ENCODE measurements around the gene CDS1.
"Not testable (repeated sequence)": the region's sequence is repeated elsewhere in the genome, so short reads cannot be mapped to it uniquely, and the experiment has no call there.

Gene CDS1

DNA sequence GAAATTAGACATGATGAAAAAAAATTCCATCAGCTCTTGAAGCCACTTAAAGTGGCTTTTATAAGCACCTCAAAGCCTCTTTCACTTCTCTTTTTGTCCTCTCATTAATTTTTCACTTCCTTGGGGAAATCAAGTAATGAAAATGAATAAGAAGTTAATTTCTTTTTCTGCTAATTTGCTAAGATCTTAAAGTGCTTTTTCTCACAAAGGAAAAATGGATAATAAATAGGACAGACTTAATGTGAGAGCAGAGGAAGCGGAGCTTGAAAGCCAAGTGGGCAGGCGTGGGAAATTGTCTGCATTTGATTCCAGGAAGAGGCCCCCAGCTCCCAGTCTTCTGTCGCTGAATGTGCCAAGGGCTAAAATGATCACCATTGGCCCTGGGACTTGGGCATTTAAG, 28.6 kb downstream of the CDS1 start:
- no peak for DNase-seq (ENCODE audit: low spot score)

- no peak for DNase-seq (ENCODE audit: low spot score)
These were observed 32.0 kb downstream of the CDS1 start for GRCh38 chr4:84614891-84615290.

DNA sequence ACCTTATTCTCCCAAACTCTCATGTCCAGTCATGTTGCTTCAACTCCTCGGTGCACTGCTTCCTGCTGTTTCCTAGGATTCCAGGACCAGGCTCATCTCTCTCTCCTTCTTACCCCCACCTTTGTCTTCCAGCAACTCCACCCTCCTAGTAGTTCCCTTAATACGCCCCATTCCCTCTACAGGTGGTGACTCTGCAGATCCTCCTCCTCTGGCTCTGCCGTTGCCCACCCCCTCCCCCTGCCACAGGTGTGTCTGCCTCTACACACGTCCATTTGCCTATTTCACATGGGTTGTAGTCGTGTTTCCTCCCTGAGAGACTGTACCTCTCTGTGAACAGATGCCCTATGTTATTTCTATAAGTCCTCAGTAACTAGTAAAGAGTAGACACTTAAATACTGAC, 32.4 kb downstream of the CDS1 start:
- DNase-seq (ENCODE audit: low spot score), result no peak

DNA sequence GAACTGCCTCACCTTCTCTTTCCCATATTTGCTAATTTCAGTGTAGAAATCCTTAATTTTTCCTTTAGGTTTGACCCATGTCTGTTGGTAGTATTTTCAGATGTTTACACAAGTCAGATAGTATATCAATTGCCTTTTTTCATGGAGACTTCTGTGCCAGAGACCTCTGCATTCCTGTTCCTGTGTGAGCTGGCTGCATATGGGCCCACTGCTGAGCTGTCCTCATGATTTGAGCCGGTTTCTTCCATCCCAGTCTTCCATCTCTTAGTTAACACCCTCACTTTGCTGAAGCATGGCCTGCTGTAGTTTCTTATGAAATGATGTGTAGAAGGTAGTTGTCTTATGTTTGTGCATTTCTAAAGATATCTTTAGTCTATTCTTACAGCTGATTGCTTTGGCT, 40.0 kb downstream of the CDS1 start:
- DNase-seq (ENCODE audit: low spot score), result no peak

GRCh38 chr4:84623661-84624060, 40.7 kb downstream of the CDS1 start:
- DNase-seq (ENCODE audit: low spot score), result no peak

- DNase-seq (ENCODE audit: low spot score), result no peak
These were observed 43.7 kb downstream of the CDS1 start for GRCh38 chr4:84626673-84627072.

GRCh38 chr4:84631573-84631972, 48.6 kb downstream of the CDS1 start:
- no peak for DNase-seq (ENCODE audit: low spot score)

GRCh38 chr4:84632092-84632491, 49.2 kb downstream of the CDS1 start:
- DNase-seq (ENCODE audit: low spot score), result peak; percentile 5

DNA sequence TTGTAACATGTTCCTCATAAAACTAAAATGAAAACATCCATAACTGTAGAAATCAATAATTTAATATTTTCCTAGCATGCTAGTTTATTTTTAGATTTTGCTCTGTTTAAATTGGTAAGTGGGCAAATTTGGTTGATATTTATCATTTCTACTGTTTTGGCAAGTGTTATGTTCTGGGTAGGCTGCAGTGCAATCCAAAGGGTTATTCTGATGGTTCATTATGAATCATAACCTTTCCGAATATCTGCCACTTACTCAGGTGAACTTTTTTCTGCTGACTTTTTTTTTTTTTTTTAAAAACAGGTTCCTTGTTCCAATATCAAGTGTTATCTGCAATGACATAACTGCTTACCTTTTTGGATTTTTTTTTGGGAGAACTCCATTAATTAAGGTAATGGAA, 52.0 kb downstream of the CDS1 start:
- DNase-seq (ENCODE audit: low spot score), result no peak

DNA sequence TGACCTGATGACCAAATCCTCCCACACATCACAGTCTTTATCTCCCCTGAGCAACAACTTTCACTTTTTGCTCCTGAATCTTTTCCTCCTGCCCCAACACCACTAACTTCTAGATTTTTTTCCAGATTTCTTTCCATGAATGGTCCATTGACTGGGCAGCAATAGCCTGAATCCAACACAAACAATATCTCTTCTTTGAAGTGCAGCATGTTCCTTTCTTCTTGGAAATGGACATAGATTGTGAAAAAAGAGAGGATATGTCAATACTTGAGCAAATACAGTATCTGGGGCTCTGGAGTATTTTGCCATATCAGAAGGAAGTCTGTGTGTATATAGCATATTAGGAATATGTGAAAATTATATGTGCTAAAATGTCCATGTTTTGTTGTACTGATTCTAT, 55.2 kb downstream of the CDS1 start:
- DNase-seq (ENCODE audit: low spot score), result no peak

DNA sequence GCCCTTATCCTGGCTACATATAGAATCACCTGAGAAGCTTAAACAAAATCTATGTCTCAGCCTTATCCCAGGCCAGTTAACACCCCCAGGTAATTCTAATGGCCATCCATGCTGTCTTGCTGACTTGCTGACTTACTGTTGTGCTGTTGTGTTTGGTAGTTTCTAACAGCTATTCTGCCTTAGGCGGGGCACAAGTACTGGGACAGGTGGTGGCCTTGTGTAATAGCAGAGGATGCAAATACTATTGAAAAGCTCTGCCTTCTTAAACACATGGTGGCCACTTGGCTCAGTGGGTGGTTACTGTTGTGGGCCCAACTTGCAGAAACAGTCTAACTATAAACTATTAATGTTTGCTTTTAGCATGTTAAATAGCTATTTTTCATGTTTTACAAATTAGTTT, 56.2 kb downstream of the CDS1 start:
- DNase-seq (ENCODE audit: low spot score), result no peak

DNA sequence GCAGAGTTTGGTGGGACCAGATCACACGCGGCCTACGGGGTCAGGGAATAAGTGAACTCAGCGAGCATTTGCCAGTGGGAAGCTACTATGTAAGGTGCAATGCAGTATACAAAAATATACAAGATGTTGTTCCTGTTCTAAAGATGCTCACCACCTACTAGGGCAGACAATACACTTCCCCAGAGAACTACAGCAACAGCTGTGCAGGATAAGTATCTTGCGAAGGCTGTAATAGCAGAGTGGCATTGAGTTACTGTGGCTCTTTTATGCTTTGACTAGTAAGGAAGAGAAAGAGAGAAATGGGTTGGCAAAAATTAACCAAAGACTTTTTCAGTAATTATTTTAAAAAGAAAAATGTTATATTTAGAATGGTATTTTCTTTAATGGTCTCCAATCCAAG, 61.2 kb downstream of the CDS1 start:
- DNase-seq (ENCODE audit: low spot score), result no peak

GRCh38 chr4:84647312-84647884, 64.5 kb downstream of the CDS1 start:
- DNase-seq (ENCODE audit: low spot score), result no peak

DNA sequence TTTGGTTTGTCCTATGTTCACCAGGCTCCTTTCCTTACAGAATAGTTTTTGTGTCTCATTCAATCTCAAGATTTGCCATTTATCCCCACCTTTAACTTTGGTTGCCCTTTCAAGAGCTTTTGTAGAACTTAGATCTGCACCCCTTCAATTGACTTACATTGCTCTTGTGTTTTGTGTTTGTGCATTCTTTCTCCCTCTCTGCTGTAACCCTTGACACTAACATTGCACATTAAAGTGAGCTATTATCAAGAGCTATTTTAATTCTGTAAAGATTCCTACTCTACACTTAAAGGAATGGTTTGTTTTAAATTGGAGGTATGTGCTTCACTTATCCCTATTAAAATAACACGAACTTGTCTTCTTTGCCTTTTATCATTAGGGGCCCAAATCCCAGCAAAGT, 65.3 kb downstream of the CDS1 start:
- no peak for DNase-seq (ENCODE audit: low spot score)

DNA sequence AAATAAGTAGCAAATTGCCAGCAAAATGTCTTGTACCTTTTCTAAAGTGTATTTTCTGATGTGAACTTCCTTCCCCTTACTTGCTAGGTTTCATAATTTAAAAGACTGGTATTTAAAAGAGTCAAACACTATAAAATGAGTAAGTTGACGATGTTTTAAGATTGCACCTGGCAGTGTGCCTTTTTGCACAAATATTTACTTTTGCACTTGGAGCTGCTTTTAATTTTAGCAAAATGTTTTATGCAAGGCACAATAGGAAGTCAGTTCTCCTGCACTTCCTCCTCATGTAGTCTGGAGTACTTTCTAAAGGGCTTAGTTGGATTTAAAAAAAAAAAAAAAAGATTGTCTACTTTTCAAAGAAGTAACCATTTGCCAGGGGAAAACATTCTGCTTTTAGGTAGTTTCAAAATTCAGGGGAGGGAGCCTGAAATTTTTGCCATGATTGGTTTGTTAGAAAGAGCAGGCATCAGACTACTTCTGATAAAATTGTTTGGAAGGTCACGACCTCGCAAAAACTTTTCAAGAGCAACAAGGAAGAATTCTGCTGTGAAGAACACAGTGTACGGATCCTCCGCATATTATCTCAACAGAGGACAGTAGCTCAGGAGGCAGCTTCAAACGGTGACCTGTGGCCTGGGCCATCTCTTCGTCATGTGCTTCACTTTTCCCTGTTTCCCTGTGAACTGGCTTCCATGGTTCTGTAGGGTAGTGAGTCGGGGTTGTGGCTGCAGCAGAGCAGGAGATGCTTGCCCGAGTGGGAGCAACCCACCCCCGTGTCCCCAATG, 66.1 kb downstream of the CDS1 start:
- no peak for DNase-seq (ENCODE audit: low spot score)

DNA sequence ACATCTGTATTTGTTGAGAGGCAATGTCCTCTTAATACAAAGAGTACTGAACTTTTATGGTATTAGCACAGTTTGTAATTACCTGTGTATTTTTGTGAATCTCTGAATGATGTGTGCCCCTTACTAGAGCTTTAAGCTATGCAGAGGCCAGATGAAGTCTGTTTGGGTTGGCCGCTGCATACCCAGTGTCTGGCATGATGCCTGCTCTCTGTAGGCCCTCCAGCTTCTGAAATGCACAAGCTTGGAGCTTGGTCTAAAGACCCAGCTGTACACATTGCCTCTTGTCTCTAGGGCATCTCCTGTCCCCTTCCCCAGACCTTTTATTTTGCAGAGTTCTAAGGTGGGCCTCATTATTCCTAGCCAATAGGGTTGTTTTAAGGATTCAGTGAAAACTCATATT, 68.6 kb downstream of the CDS1 start:
- DNase-seq (ENCODE audit: low spot score), result no peak

DNA sequence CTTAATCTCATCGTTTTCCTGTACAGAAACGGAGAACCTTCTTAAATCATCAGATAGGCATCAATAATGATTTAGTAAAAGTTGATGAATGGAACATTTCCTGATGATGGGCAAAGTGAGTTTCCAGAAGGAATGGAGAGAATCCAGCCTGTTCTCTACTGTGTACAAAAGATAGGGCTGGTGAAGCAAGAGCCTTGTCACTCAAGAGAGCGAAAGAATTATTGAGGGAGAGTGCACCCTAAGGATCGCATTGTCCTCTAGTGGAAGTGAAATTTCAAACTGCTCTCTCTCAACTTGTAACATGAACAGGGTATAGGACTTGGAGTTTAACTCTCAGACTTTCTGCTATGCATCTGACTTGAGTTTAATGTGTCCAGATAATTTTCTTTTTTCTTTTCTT, 69.6 kb downstream of the CDS1 start:
- DNase-seq (ENCODE audit: low spot score), result no peak

- DNase-seq (ENCODE audit: low spot score), result no peak
These were observed 77.7 kb downstream of the CDS1 start for GRCh38 chr4:84660606-84661005.

- no peak for DNase-seq (ENCODE audit: low spot score)
These were observed 78.4 kb downstream of the CDS1 start for GRCh38 chr4:84661191-84661939.

DNA sequence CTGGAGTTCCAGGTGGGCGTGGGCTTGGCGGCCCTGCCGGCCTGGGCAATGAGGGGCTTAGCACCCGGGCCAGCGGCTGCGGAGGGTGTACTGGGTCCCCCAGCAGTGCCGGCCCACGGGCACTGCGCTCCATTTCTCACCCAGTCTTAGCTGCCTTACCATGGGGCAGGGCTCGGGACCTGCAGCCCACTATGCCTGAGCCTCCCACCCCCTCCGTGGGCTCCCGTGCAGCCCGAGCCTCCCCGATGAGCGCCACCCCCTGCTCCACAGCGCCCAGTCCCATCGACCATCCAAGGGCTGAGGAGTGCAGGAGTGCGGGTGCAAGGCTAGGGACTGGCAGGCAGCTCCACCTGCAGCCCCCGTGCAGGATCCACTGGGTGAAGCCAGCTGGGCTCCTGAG, 81.8 kb downstream of the CDS1 start:
- not testable (repeated sequence) for DNase-seq (ENCODE audit: low spot score)

DNA sequence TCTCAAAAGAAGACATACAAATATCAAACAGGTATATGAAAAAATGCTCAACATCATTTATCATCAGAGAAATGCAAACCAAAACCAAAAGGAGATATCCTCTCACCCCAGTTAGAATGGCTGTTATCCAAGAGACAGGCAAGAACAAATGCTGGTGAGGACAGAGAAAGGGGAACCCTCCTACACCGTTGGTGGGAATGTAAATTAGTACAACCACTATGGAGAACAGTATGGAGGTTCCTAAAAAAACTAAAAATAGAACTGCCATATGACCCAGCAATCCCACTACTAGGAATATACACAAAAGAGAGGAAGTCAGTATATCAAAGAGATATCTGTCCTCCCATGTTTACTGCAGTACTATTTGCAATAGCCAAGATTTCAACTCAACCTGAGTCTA, 83.5 kb downstream of the CDS1 start:
- no peak for DNase-seq (ENCODE audit: low spot score)

DNA sequence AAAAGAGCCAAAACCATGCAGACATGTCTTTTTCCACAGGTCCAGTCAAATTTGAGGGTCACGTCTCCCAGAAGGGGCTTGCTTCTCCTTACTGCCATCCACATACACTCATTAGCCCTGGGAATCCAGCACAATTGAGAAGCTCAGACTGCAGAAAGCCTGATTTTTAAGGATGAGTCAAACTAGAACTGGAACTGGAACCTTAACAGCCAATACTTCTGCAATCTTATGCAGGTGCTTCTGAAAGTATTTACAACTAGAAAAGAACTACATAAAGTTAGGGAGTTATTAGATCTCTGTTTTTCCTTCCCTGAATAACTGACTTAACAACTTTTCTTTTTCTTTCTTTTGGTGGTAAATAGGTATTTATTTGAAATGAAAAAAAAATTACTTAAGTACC, 86.3 kb downstream of the CDS1 start:
- no peak for DNase-seq (ENCODE audit: low spot score)

GRCh38 chr4:84672177-84672576, 89.2 kb downstream of the CDS1 start:
- DNase-seq (ENCODE audit: low spot score), result no peak

Data from kidney tubule cell (primary cell).